ENCODE results near the gene RIN3. TPM values are rescaled to one million over a fixed set of nuclear protein-coding genes. Genes with fewer than 3 reads are reported as not detected.

The RIN3 gene
- total and polyA plus RNA-seq, 10 donors: 17.2 to 117 (median 75.7) TPM

- intact Hi-C loops (cut with DNase I; ENCODE audit: low total_unique reads): no loop called here
- H3K9me3 ChIP-seq: peaks cover 0 to 8% (median 0%) of the 10 kb centered on the region in 8 donors
- H3K27ac ChIP-seq: no peak overlapping the region
- DNase-seq: no peak
- TF ChIP-seq CTCF (IDR thresholded peaks at IDR 0.05 in 8 of 11, conservative IDR thresholded peaks at IDR 0.05 in 3 of 11) (no peak), POLR2A (IDR thresholded peaks at IDR 0.05) (no peak), POLR2AphosphoS5 (IDR thresholded peaks at IDR 0.05) (no peak)
- no peak overlapping the region for H3K4me3 ChIP-seq
- peaks cover 0 to 37% (median 14%) of the 10 kb centered on the region in 6 donors for H3K36me3 ChIP-seq
- H3K27me3 ChIP-seq (replicated peaks in 1 of 7): no peaks in the 10 kb centered on the region
- H3K4me1 ChIP-seq: peaks cover 0 to 11% (median 0%) of the 10 kb centered on the region in 6 donors
- 83 to 97% (median 95%) methylated on average over 6 of the region's 6 CpGs for WGBS, 5 donors
Observed at GRCh38 chr14:92735344-92735743, 221.8 kb downstream of the RIN3 start.

- Histone ChIP-seq H3K36me3 (peaks cover 0 to 34% (median 7%) of the 10 kb centered on the region in 6 donors), H3K4me3 (no peak overlapping the region), H3K27ac (peak overlapping the region in 1 of 8 donors; percentile 18), H3K27me3 (replicated peaks in 1 of 7) (no peaks in the 10 kb centered on the region), H3K4me1 (peaks cover 0 to 11% (median 0%) of the 10 kb centered on the region in 6 donors), H3K9me3 (no peaks in the 10 kb centered on the region)
- 35 to 58% (median 50%) methylated on average over 4 of the region's 4 CpGs for WGBS, 5 donors
- no peak for DNase-seq
- intact Hi-C loops (cut with DNase I; ENCODE audit: low total_unique reads): no loop called here
- no peak for TF ChIP-seq POLR2AphosphoS5 (IDR thresholded peaks at IDR 0.05)
- no peak for TF ChIP-seq CTCF (IDR thresholded peaks at IDR 0.05 in 8 of 11, conservative IDR thresholded peaks at IDR 0.05 in 3 of 11)
- no peak for TF ChIP-seq POLR2A (IDR thresholded peaks at IDR 0.05)
Observed at GRCh38 chr14:92737206-92737605, 223.6 kb downstream of the RIN3 start.

GRCh38 chr14:92737619-92738188 is 224.1 kb downstream of the RIN3 start:
- H3K9me3 ChIP-seq: no peaks in the 10 kb centered on the region
- H3K4me3 ChIP-seq: no peak overlapping the region
- H3K36me3 ChIP-seq: peaks cover 0 to 31% (median 7%) of the 10 kb centered on the region in 6 donors
- peak overlapping the region in 1 of 8 donors; percentile 18 for H3K27ac ChIP-seq
- TF ChIP-seq POLR2A (IDR thresholded peaks at IDR 0.05): no peak
- no peak for TF ChIP-seq POLR2AphosphoS5 (IDR thresholded peaks at IDR 0.05)
- no peak for TF ChIP-seq CTCF (IDR thresholded peaks at IDR 0.05 in 8 of 11, conservative IDR thresholded peaks at IDR 0.05 in 3 of 11)
- intact Hi-C loops (cut with DNase I; ENCODE audit: low total_unique reads): no loop called here
- peaks cover 0 to 11% (median 0%) of the 10 kb centered on the region in 6 donors for H3K4me1 ChIP-seq
- H3K27me3 ChIP-seq (replicated peaks in 1 of 7): no peaks in the 10 kb centered on the region
- 81 to 90% (median 85%) methylated on average over 4 of the region's 4 CpGs for WGBS, 5 donors
- DNase-seq: no peak

Other genes with a start within 250 kb of the RIN3 start
- gene SLC24A4, start 190.6 kb upstream of the RIN3 start, total RNA-seq: 1 to 10 TPM; 2.5 to 8.9 (median 5.4) TPM
- 1 to 10 TPM in 1 of 3 donors, under 1 TPM in 2; 0.29 to 1.1 (median 0.96) TPM for gene SLC24A4, start 190.6 kb upstream of the RIN3 start, polyA plus RNA-seq
- 100 to 1,000 TPM; 121 to 270 (median 258) TPM for gene LGMN, start 234.8 kb downstream of the RIN3 start, total RNA-seq
- gene LGMN, start 234.8 kb downstream of the RIN3 start, polyA plus RNA-seq: 10 to 100 TPM; 56.6 to 99.7 (median 84.0) TPM

All from spleen (tissue), 11 donors.